NB4 (cell line): ENCODE measurements around the gene IL17A.

Source experiments
- MYC ChIP-seq: IDR thresholded peaks from 2 replicates; pipeline ENCODE4 v1.6.1; 2011; ENCODE audit warnings: low read depth, low read length
- POLR2A ChIP-seq: IDR thresholded peaks from 2 replicates; pipeline ENCODE4 v1.6.1; 2011; ENCODE audit warnings: mild to moderate bottlenecking; ENCODE audit not compliant: insufficient read length; ENCODE audit errors: extremely low read depth
- TF ChIP-seq, protein P1 (sequence below): IDR thresholded peaks from one replicate; pipeline ENCODE4 v1.5.1; 2012; ENCODE audit warnings: low read depth, low read length

GRCh38 chr6:52144196-52145076 is 41.7 kb upstream of the IL17A start:
- TF ChIP-seq, protein P1, sequence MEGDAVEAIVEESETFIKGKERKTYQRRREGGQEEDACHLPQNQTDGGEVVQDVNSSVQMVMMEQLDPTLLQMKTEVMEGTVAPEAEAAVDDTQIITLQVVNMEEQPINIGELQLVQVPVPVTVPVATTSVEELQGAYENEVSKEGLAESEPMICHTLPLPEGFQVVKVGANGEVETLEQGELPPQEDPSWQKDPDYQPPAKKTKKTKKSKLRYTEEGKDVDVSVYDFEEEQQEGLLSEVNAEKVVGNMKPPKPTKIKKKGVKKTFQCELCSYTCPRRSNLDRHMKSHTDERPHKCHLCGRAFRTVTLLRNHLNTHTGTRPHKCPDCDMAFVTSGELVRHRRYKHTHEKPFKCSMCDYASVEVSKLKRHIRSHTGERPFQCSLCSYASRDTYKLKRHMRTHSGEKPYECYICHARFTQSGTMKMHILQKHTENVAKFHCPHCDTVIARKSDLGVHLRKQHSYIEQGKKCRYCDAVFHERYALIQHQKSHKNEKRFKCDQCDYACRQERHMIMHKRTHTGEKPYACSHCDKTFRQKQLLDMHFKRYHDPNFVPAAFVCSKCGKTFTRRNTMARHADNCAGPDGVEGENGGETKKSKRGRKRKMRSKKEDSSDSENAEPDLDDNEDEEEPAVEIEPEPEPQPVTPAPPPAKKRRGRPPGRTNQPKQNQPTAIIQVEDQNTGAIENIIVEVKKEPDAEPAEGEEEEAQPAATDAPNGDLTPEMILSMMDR: no peak
- TF ChIP-seq POLR2A: no peak
- no peak for TF ChIP-seq MYC
